GM10266 (cell line): ENCODE data around the gene ALG14.

Experiments
- DNase-seq: peaks from one replicate; pipeline ENCODE4 v3.0.0; 2012; ENCODE audit errors: extremely low spot score
- CTCF ChIP-seq: IDR thresholded peaks from 2 replicates; pipeline ENCODE4 v1.5.1; 2012; ENCODE audit warnings: mild to moderate bottlenecking, low read depth; ENCODE audit not compliant: control insufficient read depth, insufficient read depth; ENCODE audit errors: missing control alignments

Gene ALG14

GRCh38 chr1:95116580-95117206 lies 43.9 kb upstream of the ALG14 start:
- DNase-seq: peak; percentile 69
- TF ChIP-seq CTCF: peak; percentile 50

- no peak for DNase-seq
- TF ChIP-seq CTCF: no peak
Measured at GRCh38 chr1:95115708-95116137, 43.0 kb upstream of the ALG14 start.

- DNase-seq: no peak
- TF ChIP-seq CTCF: no peak
Measured at GRCh38 chr1:95113684-95114083, 40.9 kb upstream of the ALG14 start.

- DNase-seq: no peak
- TF ChIP-seq CTCF: no peak
Measured at GRCh38 chr1:95111014-95111413, 38.3 kb upstream of the ALG14 start.

- no peak for DNase-seq
- no peak for TF ChIP-seq CTCF
Measured at GRCh38 chr1:95108792-95109191, 36.0 kb upstream of the ALG14 start.

- TF ChIP-seq CTCF: no peak
- no peak for DNase-seq
Measured at GRCh38 chr1:95098196-95098595, 25.4 kb upstream of the ALG14 start.

GRCh38 chr1:95097426-95097825 lies 24.7 kb upstream of the ALG14 start:
- TF ChIP-seq CTCF: no peak
- DNase-seq: no peak
